Occipital lobe (tissue), 2 donors: ENCODE measurements around the gene TRIM44. TPM values are rescaled to one million over a fixed set of nuclear protein-coding genes. Genes with fewer than 3 reads are reported as not detected.
"Not testable (repeated sequence)": the region's sequence is repeated elsewhere in the genome, so short reads cannot be mapped to it uniquely, and the experiment has no call there.

ENCODE experiments used
- DNase-seq: peaks from one replicate; lab custom pipeline; 2025; lab: John Stamatoyannopoulos, UW
- total RNA-seq: library from RNA; depleted of rRNA; stranded (reverse); fragments of >200 nt; gene quantifications from one replicate; pipeline ENCODE4 v1.2.3, GENCODE V29; 2014

Gene TRIM44
- total RNA-seq, 1 donor from 2014 or later, result 16.8 TPM

GRCh38 chr11:35715677-35716076 is 53.1 kb downstream of the TRIM44 start:
- not testable (repeated sequence) for DNase-seq

GRCh38 chr11:35717043-35717442 is 54.5 kb downstream of the TRIM44 start:
- no peak for DNase-seq

GRCh38 chr11:35717520-35717919 is 54.9 kb downstream of the TRIM44 start:
- no peak for DNase-seq

- DNase-seq, result no peak
Measured at GRCh38 chr11:35721651-35722282, 59.2 kb downstream of the TRIM44 start.

- no peak for DNase-seq
Measured at GRCh38 chr11:35722641-35723040, 60.1 kb downstream of the TRIM44 start.

GRCh38 chr11:35723493-35723892 is 60.9 kb downstream of the TRIM44 start:
- DNase-seq, result no peak

GRCh38 chr11:35723913-35724312 is 61.3 kb downstream of the TRIM44 start:
- no peak for DNase-seq

- no peak for DNase-seq
Measured at GRCh38 chr11:35725885-35726284, 63.3 kb downstream of the TRIM44 start.

GRCh38 chr11:35727140-35727539 is 64.6 kb downstream of the TRIM44 start:
- no peak for DNase-seq

- DNase-seq, result no peak
Measured at GRCh38 chr11:35730254-35730653, 67.7 kb downstream of the TRIM44 start.

- DNase-seq, result no peak
Measured at GRCh38 chr11:35734669-35735410, 72.3 kb downstream of the TRIM44 start.

- no peak for DNase-seq
Measured at GRCh38 chr11:35735411-35735810, 72.8 kb downstream of the TRIM44 start.

- no peak for DNase-seq
Measured at GRCh38 chr11:35735903-35736302, 73.3 kb downstream of the TRIM44 start.

GRCh38 chr11:35736952-35737351 is 74.4 kb downstream of the TRIM44 start:
- DNase-seq, result no peak

GRCh38 chr11:35740061-35740799 is 77.7 kb downstream of the TRIM44 start:
- no peak for DNase-seq

GRCh38 chr11:35742707-35743454 is 80.3 kb downstream of the TRIM44 start:
- no peak for DNase-seq

GRCh38 chr11:35746356-35747153 is 84.0 kb downstream of the TRIM44 start:
- no peak for DNase-seq

- DNase-seq, result no peak
Measured at GRCh38 chr11:35747668-35748067, 85.1 kb downstream of the TRIM44 start.

GRCh38 chr11:35748644-35749043 is 86.1 kb downstream of the TRIM44 start:
- no peak for DNase-seq

- no peak for DNase-seq
Measured at GRCh38 chr11:35750315-35750714, 87.7 kb downstream of the TRIM44 start.
